HEK293 (cell line): ENCODE results near the gene DPY30.

ENCODE experiments used
- ATF2 ChIP-seq: fragments of 450-650 bp; formaldehyde crosslinking; IDR thresholded peaks from 2 replicates; pipeline ENCODE4 v1.5.1; 2016; ENCODE audit warnings: missing biosample characterization, missing genetic modification characterization, low read depth
- ELK4 ChIP-seq: IDR thresholded peaks from 2 replicates; pipeline ENCODE4 v1.6.1; 2011; ENCODE audit warnings: mild to moderate bottlenecking, low read depth, low read length, borderline replicate concordance
- HOXA7 ChIP-seq: sonication (generic); formaldehyde crosslinking; IDR thresholded peaks from 2 replicates; pipeline ENCODE4 v1.8.1; 2022; ENCODE audit warnings: missing genetic modification reagents, borderline replicate concordance
- KLF10 ChIP-seq: fragments of 450-650 bp; IDR thresholded peaks from 2 replicates; pipeline ENCODE4 v1.5.1; 2018; ENCODE audit warnings: missing biosample characterization, mild to moderate bottlenecking, missing genetic modification characterization
- KLF8 ChIP-seq: fragments of 450-650 bp; formaldehyde crosslinking; IDR thresholded peaks from 2 replicates; pipeline ENCODE4 v1.5.1; 2016; ENCODE audit warnings: missing biosample characterization, missing genetic modification characterization
- KLF9 ChIP-seq: fragments of 450-650 bp; formaldehyde crosslinking; IDR thresholded peaks from 2 replicates; pipeline ENCODE4 v1.5.1; 2016; ENCODE audit warnings: missing biosample characterization, missing genetic modification characterization, low read depth
- PRDM10 ChIP-seq: fragments of 450-650 bp; formaldehyde crosslinking; IDR thresholded peaks from 2 replicates; pipeline ENCODE4 v1.5.1; 2016; ENCODE audit warnings: missing biosample characterization, missing genetic modification characterization
- RBAK ChIP-seq: fragments of 450-650 bp; formaldehyde crosslinking; IDR thresholded peaks from 2 replicates; pipeline ENCODE4 v1.5.1; 2016; ENCODE audit warnings: missing biosample characterization, missing genetic modification characterization
- SCRT1 ChIP-seq: fragments of 450-650 bp; formaldehyde crosslinking; IDR thresholded peaks from 2 replicates; pipeline ENCODE4 v1.5.1; 2016; ENCODE audit warnings: missing biosample characterization, missing genetic modification characterization, borderline replicate concordance
- SETDB1 ChIP-seq: IDR thresholded peaks from one replicate; pipeline ENCODE4 v1.6.1; 2017; ENCODE audit warnings: mild to moderate bottlenecking, low read length, moderate library complexity, mixed read lengths; ENCODE audit not compliant: insufficient read length
- WT1 ChIP-seq: fragments of 450-650 bp; formaldehyde crosslinking; IDR thresholded peaks from 2 replicates; pipeline ENCODE4 v1.5.1; 2016; ENCODE audit warnings: missing biosample characterization, missing genetic modification characterization
- ZBTB1 ChIP-seq: fragments of 450-650 bp; formaldehyde crosslinking; IDR thresholded peaks from 2 replicates; pipeline ENCODE4 v1.5.1; 2016; ENCODE audit warnings: missing biosample characterization, missing genetic modification characterization
- ZBTB10 ChIP-seq: fragments of 450-650 bp; formaldehyde crosslinking; IDR thresholded peaks from 2 replicates; pipeline ENCODE4 v1.5.1; 2016; ENCODE audit warnings: missing biosample characterization, missing genetic modification characterization
- ZBTB17 ChIP-seq: fragments of 450-650 bp; formaldehyde crosslinking; IDR thresholded peaks from 2 replicates; pipeline ENCODE4 v1.5.1; 2016; ENCODE audit warnings: missing biosample characterization, missing genetic modification characterization
- ZNF24 ChIP-seq: fragments of 450-650 bp; formaldehyde crosslinking; IDR thresholded peaks from 2 replicates; pipeline ENCODE4 v1.5.1; 2016; ENCODE audit warnings: missing biosample characterization, missing genetic modification characterization
- ZNF37A ChIP-seq: fragments of 450-650 bp; IDR thresholded peaks from 2 replicates; pipeline ENCODE4 v1.5.1; 2018; ENCODE audit warnings: missing biosample characterization, missing genetic modification characterization
- ZNF394 ChIP-seq: fragments of 450-650 bp; formaldehyde crosslinking; IDR thresholded peaks from 2 replicates; pipeline ENCODE4 v1.5.1; 2016; ENCODE audit warnings: missing biosample characterization, missing genetic modification characterization, mild to moderate bottlenecking, moderate library complexity, borderline replicate concordance
- ZNF416 ChIP-seq: fragments of 450-650 bp; formaldehyde crosslinking; IDR thresholded peaks from 2 replicates; pipeline ENCODE4 v1.5.1; 2016; ENCODE audit warnings: missing biosample characterization, missing genetic modification characterization
- ZNF423 ChIP-seq: fragments of 450-650 bp; formaldehyde crosslinking; IDR thresholded peaks from 2 replicates; pipeline ENCODE4 v1.5.1; 2016; ENCODE audit warnings: missing biosample characterization, missing genetic modification characterization
- ZNF473 ChIP-seq: fragments of 450-650 bp; formaldehyde crosslinking; IDR thresholded peaks from 2 replicates; pipeline ENCODE4 v1.5.1; 2017; ENCODE audit warnings: missing biosample characterization, missing genetic modification characterization
- ZNF501 ChIP-seq: fragments of 450-650 bp; formaldehyde crosslinking; IDR thresholded peaks from 2 replicates; pipeline ENCODE4 v1.5.1; 2016; ENCODE audit warnings: missing biosample characterization, missing genetic modification characterization
- ZNF514 ChIP-seq: fragments of 450-650 bp; formaldehyde crosslinking; IDR thresholded peaks from 2 replicates; pipeline ENCODE4 v1.5.1; 2016; ENCODE audit warnings: missing biosample characterization, missing genetic modification characterization
- ZNF600 ChIP-seq: fragments of 450-650 bp; formaldehyde crosslinking; IDR thresholded peaks from 2 replicates; pipeline ENCODE4 v1.5.1; 2016; ENCODE audit warnings: missing biosample characterization, missing genetic modification characterization
- ZNF623 ChIP-seq: fragments of 450-650 bp; formaldehyde crosslinking; IDR thresholded peaks from 2 replicates; pipeline ENCODE4 v1.5.1; 2016; ENCODE audit warnings: missing biosample characterization, missing genetic modification characterization
- ZNF624 ChIP-seq: fragments of 450-650 bp; formaldehyde crosslinking; IDR thresholded peaks from 2 replicates; pipeline ENCODE4 v1.5.1; 2017; ENCODE audit warnings: missing biosample characterization, missing genetic modification characterization
- ZNF645 ChIP-seq: fragments of 450-650 bp; formaldehyde crosslinking; IDR thresholded peaks from 2 replicates; pipeline ENCODE4; 2016; ENCODE audit warnings: missing biosample characterization, missing genetic modification characterization
- ZNF658 ChIP-seq: fragments of 450-650 bp; formaldehyde crosslinking; IDR thresholded peaks from 2 replicates; pipeline ENCODE4; 2016; ENCODE audit warnings: missing biosample characterization, missing genetic modification characterization
- ZNF660 ChIP-seq: fragments of 450-650 bp; IDR thresholded peaks from 2 replicates; pipeline ENCODE4 v1.5.1; 2018; ENCODE audit warnings: missing biosample characterization, mild to moderate bottlenecking, missing genetic modification characterization
- ZNF76 ChIP-seq: fragments of 450-650 bp; formaldehyde crosslinking; IDR thresholded peaks from 2 replicates; pipeline ENCODE4; 2016; ENCODE audit warnings: low read depth, missing biosample characterization, missing genetic modification characterization, borderline replicate concordance
- ZXDB ChIP-seq: fragments of 450-650 bp; formaldehyde crosslinking; IDR thresholded peaks from 2 replicates; pipeline ENCODE4 v1.5.1; 2016; ENCODE audit warnings: missing biosample characterization, missing genetic modification characterization

The DPY30 gene

GRCh38 chr2:32039447-32040219 lies at the start of gene DPY30 (continued):
- TF ChIP-seq ZBTB17 (tag by site-specific recombination), result peak; percentile 99
- TF ChIP-seq ZNF423, result no peak
- no peak for TF ChIP-seq ZNF416
- no peak for TF ChIP-seq ZNF624 (tag by site-specific recombination)
- TF ChIP-seq ZNF658 (tag by site-specific recombination), result no peak
- TF ChIP-seq SETDB1, result no peak
- no peak for TF ChIP-seq ZNF660 (tag by site-specific recombination)
- no peak for TF ChIP-seq WT1 (tag by site-specific recombination)
- TF ChIP-seq ZNF37A (tag by site-specific recombination), result no peak
- TF ChIP-seq ZNF600, result peak; percentile 80
- TF ChIP-seq ZNF623 (tag by site-specific recombination), result no peak
- TF ChIP-seq ZBTB10 (tag by site-specific recombination), result no peak
- TF ChIP-seq ZNF24 (tag by site-specific recombination), result no peak
- TF ChIP-seq ZNF394 (tag by site-specific recombination), result peak; percentile 55; the same call in 1 of the 2 replicates
- TF ChIP-seq KLF9 (tag by site-specific recombination), result peak; percentile 79
- no peak for TF ChIP-seq ZNF473 (tag by site-specific recombination)
- no peak for TF ChIP-seq HOXA7 (CRISPR knock-in tag)
- no peak for TF ChIP-seq ATF2
- TF ChIP-seq ZBTB1 (tag by site-specific recombination), result no peak
- TF ChIP-seq KLF8 (tag by site-specific recombination), result 0 out of 2 replicates have a peak, but pooled peaks have one; percentile 34
- no peak for TF ChIP-seq SCRT1
- peak; percentile 32; the same call in 1 of the 2 replicates for TF ChIP-seq ZNF76
- peak; percentile 51; the same call in 1 of the 2 replicates for TF ChIP-seq PRDM10 (tag by site-specific recombination)
- TF ChIP-seq ELK4, result no peak
- TF ChIP-seq ZNF645 (tag by site-specific recombination), result no peak
- 0 out of 2 replicates have a peak, but pooled peaks have one; percentile 20 for TF ChIP-seq ZXDB (tag by site-specific recombination)
- peak; percentile 69 for TF ChIP-seq ZNF501 (tag by site-specific recombination)
- no peak for TF ChIP-seq ZNF514 (tag by site-specific recombination)
- TF ChIP-seq KLF10 (tag by site-specific recombination), result 0 out of 2 replicates have a peak, but pooled peaks have one; percentile 27
- no peak for TF ChIP-seq RBAK
- TF ChIP-seq, all 188 proteins: peak for 23
